ENCODE data around the gene TMEM30A.

The TMEM30A gene

DNA sequence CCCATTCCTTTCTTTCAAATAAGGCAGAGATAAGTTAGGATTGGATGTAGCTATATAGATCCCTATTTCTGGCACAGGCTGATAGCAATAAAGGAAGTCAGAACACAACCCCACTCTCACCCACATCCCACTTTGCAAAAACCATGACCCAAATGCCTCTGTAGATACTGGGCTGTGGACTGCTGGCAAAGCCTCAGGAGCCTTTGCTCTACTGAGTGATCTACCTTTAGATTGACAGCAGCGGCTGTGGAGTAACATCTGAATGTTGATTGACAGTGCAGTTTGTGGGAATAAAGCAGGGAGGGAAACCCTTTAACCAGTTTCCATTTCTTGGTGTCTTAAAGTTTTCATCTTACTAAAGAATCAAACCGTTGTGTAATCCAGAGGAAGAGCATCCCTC is 6.7 kb upstream of the TMEM30A start:
- DNase-seq = no peak

DNA sequence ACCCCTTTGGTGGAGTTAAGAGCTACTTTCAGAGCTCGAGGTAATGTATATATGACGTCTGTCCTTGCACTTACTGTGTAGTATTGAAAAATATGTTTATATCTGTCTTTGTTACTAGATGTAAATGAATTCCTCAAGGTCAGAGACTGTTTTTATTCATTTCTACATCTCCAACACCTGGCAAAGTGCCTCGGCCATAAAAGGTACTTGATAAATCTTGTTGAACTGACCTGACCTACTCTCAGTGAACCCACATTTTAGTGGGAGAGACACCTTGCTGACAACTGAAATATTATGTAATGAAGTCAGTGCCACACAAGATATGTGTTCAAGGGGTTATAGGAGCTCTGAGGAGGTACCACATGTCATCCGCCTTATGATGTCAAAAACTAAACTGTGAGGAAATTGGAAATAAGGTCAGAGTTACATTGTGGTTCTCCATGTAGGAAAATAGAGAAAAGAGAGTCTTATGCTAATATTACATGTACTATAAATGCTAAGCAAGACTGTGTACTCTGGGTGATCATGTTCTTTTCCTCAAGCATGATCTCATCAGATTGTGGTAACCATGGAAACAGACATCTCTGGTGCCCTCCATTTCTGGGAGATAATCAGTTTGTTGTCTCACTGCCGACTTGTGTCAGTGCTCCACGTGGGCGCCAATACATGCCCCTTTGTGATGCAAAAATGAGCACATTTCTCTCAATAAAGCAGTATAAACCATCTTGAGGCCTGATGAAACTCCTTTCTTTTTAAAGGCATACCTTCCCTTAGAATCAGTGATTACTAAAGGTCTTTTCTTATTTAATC is 5.7 kb upstream of the TMEM30A start:
- DNase-seq = no peak

DNA sequence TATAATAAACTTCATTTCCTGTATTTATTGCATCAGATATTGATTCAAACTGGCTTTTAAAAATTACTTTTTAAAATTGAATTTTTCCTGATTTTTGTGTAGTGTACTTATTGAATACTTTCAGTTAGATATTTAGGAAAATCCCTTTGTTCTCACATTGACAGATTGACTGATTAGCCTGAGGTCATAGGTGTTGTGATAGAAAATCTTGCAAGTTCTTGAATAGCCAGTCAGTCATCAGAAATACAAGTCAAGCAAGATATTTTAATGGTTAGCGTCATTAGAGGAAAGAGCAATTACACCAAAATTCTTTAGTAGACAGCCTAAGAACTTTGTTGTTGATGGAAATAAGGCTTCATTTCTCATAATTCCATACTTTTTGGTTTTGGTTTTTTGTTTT is 3.4 kb upstream of the TMEM30A start:
- no peak for DNase-seq

DNA sequence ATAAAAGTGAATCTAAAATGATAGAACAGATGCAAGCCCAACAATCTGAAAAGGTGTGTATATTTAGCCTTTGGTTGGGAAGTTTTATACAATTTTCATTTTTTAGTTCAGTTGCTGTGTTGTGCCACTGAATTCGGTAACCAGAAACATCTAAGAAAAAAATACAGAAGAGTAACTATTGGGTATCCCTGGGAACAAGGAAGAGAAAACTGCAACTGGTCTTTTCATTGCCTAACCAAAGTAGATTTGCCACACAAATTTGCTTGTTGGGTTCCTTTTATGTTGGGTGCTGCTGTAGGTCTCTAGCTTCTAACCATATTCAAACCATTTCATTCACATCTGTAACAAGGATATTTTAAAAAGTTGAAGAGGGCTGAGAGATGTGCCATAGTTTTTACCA is 2.8 kb upstream of the TMEM30A start:
- DNase-seq = no peak

DNA sequence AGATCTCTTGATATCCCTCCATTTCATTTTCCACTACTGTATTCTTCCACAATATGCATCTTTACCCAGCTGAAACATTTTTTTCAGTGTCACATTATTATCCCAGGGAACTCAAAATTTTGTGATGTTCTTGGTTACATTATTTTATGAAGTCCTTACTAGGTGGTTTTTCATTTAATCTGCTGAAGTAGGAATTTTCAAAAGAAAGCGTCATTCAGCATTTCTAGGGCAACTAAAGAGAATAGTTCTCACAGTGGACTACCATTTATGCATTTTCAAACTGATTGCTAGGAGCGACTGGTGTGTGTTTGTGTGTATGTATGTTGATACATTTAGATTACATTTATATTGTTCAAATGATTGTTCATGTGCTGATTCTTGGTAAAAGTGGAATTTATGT is 2.4 kb upstream of the TMEM30A start:
- no peak for DNase-seq

DNA sequence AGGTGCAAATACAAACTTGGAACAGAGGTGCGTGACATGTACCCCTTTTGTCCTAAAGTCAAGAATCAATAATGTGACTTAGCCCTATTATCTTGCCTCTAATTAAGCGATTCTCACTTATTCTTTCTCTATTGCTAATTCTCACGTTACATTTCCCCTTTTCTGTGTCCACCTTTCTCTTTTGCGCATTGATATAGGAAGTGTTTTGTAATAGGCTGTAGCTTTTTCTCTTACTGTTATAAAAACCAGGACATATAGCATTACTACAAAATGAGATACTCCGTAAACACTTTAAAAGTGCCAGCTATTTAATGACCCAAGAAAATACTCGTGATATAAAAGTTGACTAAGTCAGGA is 669 bp upstream of the TMEM30A start:
- no peak for DNase-seq

DNA sequence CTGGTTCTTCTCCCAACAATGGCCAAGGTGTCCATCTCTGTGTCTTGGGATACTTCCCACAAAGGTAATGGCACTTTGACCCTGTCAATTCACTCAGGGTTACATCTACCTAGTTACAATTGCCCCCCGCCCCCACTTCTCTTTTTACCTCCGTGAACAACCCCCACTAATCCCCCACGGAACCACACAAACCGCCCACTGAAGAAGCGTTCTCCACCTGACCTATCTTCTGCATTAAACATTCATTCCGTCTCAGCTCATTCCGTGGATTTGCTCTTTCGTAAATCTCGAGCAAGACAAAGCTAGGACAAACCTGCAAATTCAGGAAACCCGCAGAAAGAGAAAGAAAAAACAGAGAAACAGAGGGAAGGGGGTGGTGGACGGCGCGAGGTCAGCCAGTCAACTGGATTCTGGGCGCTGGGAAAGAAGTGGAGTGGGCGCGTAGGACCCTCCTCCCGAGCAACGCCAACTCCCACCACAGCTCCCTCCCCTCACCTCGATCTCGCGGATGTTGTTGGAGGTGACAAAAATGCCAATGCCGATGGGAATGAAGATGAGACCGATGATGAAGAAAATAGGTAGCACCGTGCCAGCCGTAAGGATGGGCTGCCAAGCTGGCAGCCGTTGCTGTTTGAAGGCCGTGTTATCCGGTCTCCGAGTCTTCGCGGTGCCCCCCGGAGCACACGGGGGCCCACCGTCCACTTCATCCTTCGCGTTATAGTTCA is 523 bp downstream of the TMEM30A start:
- no peak for DNase-seq

DNA sequence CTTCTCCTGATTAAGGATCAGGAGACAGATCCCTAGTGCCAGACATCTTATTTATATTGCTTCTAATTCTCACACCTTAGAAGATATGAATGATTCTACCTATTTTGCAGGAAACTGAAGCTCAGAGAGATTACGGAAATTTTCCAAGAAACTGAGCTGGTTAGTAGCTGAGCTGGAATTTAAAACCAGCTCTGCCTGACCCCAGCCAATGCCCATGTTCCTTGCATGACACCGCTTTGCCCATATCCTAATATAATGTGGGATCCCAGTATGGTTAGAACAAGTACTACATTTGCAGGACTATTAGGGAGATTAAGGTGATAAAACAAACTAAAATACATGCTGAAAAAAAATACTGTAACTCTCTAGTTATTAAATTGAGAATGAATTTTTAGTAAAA is 1.9 kb downstream of the TMEM30A start:
- DNase-seq = no peak

DNA sequence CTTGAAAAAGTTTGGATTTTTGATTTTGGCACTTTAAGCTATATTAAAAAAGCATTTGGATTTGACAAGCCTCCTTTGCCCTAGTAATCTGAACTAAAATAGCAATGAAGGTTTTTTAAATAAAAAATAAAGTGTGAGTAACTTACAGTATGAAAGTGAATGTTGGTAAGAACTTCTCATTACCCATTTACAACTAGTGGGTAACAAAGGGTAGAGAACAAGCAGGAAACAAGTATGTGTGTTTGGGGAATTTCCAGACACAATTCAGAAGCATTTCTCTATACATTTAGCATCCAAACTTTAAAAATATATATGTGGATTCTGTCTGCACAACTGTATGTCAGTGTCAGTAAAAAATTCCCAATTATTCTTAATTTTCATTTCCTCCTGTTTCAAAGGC is 2.9 kb downstream of the TMEM30A start:
- DNase-seq = no peak

DNA sequence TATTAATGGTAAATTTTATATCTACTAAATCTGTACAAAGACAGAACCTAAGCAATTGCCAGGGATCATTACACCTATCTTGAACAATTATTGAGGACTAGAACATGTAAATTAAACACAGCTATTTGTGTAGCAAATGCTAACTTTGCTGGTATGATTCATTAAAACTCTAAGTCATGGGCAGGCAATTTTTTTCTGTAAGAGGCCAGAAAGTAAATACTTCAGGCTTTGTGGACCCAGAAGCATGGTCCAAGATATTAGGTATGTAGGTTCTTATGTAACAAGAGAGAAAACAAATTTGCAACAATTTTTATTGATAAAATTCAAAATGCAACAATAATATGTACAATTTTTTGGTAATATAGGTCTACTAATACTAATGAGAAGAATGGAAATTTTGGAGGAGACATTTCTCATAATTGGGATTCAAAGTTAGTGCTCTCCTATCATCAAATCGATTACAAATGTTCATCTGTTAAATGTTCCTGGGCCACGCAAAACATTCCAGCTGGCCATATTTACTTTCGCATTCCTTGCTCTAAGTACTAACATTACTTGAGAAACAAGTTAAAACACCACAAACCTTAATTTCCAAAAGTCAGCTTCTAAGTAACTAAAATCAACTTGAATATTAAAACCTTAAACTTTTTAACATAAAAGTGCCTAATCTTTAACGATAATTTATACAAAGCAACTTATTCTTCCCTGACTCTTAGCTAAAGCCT is 4.3 kb downstream of the TMEM30A start:
- no peak for DNase-seq

DNA sequence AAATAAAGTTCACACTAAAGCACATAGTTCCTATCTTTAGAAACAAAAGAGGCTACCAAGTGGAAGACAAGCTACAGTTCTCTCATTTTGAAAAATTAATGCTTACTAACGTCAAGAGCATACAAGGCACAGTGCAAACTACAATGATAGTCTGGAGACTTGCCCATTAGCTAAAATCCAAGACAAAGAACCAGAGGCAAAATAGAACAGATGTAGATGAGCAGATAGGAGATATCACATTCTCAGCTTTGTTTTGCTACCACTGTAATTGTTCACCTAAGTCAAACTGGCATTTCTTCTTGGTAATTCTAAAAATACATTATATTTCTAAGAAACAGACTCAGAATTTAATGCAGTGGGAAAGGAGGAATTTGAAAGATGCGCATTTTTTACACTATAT is 5.2 kb downstream of the TMEM30A start:
- no peak for DNase-seq

DNA sequence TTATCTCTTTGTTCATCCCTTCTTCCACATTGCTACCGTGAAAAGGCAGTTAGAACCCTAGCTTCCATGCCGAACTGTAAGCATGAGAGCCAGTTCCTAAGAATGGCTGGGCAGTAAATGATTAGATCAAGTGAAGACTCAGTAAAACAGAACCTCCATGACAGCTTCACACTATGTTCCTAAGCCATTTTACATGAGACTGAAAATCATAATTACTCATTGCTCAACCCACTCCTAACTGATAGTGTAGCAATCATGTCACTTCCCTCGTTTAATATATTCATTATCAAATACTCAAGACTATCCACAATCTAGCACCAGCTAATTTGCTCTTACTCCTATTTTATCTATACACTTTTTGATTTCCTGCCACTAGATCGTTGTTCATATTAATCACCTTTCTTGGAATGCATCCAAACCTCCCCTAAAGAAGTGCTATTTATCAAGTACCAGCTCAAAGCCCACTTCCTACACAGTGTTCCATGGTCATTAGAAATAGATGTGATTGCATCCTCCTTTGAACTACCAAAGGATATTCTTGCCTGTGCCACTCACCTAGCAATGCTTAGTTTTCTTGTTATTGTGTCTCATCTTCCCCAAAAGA is 6.0 kb downstream of the TMEM30A start:
- DNase-seq = no peak

DNA sequence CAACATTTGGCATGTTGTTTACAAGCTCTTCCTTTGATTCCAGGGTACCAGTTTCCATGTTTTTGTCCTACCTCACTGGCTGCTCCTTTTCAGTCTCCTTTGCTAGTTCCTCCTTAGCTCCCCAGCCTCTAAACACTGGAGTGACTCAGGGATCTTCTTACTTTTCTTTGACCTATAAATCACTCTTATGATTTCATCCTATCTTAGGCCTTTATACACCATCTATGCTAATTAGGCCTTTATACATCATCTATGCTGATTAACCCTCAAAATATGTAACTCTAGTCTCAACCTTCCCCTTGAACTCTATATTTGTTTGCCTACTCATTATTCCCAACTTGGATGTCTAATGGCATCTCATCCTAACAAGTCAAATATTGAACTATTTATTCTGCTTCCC is 9.5 kb downstream of the TMEM30A start:
- DNase-seq = no peak

DNA sequence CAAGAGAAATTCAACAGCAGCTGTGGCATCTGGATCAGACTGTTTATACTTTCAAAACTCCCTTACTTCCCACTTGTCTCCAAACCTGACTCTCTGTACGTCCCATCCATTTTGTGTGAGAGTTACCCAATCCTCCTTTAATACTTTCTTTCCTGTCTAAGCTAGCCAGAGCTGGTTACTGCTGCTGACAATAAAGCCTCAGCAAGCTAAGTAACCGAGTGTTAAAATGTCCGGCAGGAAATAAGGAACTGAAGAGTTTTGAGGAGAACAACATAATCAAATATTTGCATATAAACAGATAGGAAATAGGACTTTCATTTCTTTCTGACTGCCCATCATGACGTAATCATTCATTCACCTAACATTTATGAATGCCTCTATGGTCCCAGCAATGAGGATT is 11.6 kb downstream of the TMEM30A start:
- no peak for DNase-seq

DNA sequence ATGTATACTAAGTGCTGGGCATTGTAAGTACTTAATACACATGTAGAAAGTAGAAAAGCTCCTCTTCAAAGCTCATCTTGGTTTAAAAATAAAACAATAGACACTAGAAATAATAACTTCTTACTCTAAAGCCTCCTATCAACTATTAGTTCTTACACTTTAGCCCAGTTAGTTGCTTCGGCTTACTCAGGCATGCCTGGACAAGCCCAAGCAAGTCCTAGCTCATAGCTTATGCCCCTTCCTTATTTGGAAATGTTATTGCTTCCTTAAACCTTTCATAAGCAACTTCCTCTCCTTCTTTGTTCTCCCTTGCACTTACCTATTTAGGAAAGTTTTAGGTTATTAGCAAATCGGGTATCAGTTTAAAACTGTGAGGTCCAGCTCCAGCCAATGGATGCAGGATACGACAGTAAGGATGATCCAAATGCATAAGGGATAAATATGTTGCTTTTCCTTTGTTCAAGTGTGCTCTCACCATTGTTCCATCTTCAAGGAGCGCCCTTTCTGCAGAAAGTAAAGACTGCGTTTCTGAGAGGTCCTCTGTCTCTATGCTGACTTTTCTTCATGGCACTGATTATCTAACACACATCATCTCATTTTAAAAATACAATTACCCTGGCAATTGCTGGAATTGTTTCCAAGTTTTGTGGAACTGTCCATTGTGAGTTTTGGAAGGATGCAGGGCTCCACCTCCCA is 12.3 kb downstream of the TMEM30A start:
- DNase-seq = no peak

DNA sequence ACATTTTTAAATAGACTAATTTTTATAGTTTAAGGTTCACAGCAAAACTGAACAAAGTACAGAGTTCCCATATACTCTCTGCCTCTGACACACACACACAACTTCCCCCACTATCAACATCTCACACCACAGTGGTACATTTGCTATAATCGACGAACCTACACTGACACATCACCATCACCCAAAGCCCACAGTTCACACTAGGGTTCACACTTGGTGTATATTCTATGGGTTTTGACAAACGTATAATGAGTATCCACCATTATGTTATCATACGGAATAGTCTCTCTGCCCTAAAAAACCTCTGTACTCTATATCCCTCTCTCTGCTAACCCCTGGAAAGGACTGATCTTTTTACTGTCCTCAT is 15.6 kb downstream of the TMEM30A start:
- no peak for DNase-seq

DNA sequence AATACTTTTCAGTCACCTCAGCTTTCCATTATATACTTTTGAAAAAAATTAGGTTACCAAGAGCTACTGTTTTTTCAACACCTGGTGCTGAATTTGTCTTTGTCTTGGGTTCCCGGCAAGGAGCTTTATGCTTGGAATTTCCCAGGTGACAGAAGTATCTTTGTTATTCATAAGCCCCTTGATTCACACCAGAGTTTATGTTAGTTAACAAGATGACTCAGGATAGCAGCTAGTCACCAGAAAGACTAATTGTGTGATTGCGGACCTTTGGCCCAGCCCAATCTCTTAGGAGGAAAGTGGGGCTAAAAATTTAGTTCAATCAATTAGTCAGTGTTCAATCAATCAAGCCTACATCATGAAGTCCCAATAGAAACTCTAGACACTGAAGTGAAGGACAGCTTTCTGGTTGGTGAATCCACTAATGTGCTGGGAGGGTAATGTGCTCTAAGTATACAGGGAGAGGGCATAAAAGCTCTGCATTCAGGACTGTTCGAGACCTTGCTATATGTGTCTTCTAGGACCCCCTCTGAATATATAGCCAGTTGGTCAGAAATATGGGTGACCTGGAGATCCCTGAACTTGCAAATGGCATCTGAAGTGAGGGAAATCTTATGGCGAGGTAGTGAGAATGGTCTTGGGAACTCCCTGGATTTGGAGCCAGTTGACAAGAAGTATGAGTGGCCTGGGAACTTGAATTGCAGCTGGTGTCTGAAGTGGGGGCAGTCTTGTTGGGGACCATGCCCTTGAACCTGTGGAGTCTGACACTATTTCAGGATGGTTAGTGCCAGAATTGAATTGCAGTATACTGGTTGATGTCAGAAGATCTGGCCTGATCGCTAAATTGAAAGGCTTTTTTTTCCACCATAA is 16.2 kb downstream of the TMEM30A start:
- DNase-seq = no peak

DNA sequence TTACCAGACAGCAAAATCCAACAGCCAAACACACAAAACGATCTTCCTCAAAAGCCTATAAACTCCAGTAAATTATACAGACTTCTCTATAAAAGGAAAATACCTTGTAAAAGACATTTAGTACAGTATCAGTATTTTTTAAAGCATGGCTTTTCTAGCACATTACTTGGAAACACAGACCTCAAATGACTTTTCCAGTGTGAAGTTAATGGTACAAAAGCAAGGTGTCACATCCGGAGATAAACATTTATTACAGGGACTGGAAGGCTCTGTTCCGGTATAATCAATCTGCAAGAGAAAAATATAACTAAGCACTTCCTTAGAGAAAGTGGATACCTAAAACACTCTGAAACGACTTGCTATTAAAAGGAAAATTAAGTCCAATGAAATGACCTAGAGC is 17.1 kb downstream of the TMEM30A start:
- no peak for DNase-seq

DNA sequence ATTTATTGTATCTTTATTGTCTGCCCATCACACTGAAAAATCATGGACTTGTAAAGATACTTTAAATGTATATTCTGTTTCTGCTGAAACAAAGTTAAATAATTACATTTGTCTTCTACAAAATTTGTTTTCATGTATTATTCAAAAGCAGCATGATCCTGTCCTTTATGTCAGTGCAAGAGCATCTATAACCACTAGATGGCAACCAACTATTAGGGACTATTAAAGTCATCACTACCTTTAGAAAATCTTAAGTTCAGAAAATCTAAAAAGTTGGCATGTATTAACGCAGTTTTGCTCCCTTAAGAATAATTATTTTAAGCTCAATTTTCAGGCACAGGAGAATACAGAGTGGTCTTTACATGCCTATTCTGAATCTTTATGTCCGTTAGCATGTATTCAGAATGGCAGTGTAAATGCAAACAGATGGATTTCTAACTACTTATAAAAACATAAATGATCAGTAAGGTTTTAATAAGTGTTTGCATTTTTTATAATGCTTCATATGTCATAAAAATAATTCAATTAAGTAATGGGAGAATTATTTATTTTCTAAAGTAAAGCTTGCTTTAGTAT is 17.8 kb downstream of the TMEM30A start:
- DNase-seq = peak; percentile 7 to 39

DNA sequence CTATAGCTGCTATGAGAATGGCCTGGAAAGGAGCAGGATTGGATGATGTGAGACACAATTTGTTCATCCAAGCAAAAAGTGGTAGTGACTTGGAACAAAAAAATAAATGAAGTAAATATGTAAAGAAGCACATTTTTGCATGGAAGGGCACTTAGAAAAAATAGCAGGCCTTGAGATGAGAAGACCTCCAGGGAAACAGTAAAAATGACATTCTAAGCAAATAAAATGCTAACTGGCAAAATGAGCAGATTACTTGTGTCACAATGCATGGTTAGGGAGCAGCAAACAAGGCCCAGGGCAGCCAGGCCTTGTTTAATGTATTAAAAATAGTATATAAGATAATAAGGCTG is 21.2 kb downstream of the TMEM30A start:
- DNase-seq = no peak

DNA sequence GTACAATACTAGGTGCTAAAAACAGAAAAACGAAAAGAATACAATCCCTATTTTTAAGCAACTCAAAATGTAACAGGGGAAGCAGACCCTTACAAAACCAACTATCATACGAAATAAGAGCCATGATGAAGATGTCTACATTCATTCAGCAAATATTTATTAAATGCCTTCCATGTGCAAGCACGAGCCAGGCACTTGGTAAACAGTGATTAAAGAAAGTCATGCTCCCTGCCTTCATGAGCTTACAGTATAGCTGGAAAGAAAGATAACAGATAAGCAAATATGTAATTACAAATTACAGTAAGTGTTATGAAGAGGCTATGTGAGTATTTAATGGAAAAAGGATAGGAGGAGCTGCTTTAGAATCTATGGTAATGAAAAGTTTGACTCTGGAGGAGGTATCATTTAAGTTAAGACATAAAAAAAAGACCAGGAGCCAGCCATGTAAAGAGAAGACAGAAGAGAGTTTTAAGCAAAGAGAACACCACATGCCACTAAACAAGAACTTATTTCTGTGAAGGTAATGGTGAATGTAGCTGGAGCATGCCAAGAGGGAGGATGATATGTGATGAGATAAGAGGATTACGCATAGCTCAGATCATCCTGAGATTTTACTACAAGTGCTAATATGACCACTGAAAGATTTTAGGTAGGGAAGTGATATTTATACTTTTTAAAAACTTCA is 21.7 kb downstream of the TMEM30A start:
- DNase-seq = no peak

Measured in NCI-H2081 (cell line).